Left lung (tissue), 10 donors: ENCODE results near the gene LENEP. TPM values are rescaled to one million over a fixed set of nuclear protein-coding genes. Genes with fewer than 3 reads are reported as not detected.
"Not testable (repeated sequence)": the region's sequence is repeated elsewhere in the genome, so short reads cannot be mapped to it uniquely, and the experiment has no call there.

ENCODE experiments used
- ATAC-seq: fragments of 200-7000 bp; cut with Tn5 transposase; one replicate; pipeline ENCODE4 v1.9.1; 2020; ENCODE audit warnings: moderate library complexity
- DNase-seq, 4 donors: peaks; one replicate each; pipeline ENCODE4 v3.0.0-alpha.2; 2013 to 2020
- H3K27ac ChIP-seq, 2 donors: fragments of 200-600 bp; sonication (generic) in 1 of 2; one replicate each; pipeline versions ENCODE4 v1.5.0 to v1.8.0; 2020 to 2021
- H3K27me3 ChIP-seq, 2 donors: fragments of 200-600 bp; sonication (generic) in 1 of 2; one replicate each; pipeline versions ENCODE4 v1.5.0 to v1.8.0; 2020 to 2021
- H3K36me3 ChIP-seq, 2 donors: fragments of 200-600 bp; sonication (generic) in 1 of 2; one replicate each; pipeline versions ENCODE4 v1.5.0 to v1.8.0; 2020 to 2021
- H3K4me1 ChIP-seq, 2 donors: fragments of 200-600 bp; one replicate each; pipeline ENCODE4 v1.8.0; 2021
- H3K4me3 ChIP-seq, 2 donors: fragments of 200-600 bp; sonication (generic) in 1 of 2; one replicate each; pipeline versions ENCODE4 v1.5.0 to v1.8.0; 2020 to 2021; ENCODE audit warnings: mild to moderate bottlenecking in 1 of 2
- H3K9me3 ChIP-seq, 2 donors: fragments of 200-600 bp; sonication (generic) in 1 of 2; one replicate each; pipeline versions ENCODE4 v1.5.0 to v1.8.0; 2020 to 2021
- CTCF ChIP-seq, 2 donors: fragments of 200-600 bp; sonication (generic) in 1 of 2; IDR thresholded peaks; one replicate each; pipeline versions ENCODE4 v1.5.0 to v1.8.0; 2021; ENCODE audit warnings: antibody characterized with exemption in 2 of 2
- intact Hi-C, 2 donors: fragments of 100-400 bp; cut with DNase I; formaldehyde crosslinking; loops; one replicate each; pipeline versions ENCODE4 v1.11.2 to v1.14.2; 2022
- polyA plus RNA-seq, 6 donors: library from polyadenylated mRNA; unstranded; fragments of 120-200 nt; gene quantifications; one replicate each; pipeline ENCODE4 v1.2.1, GENCODE V29; 2013; ENCODE audit not compliant: insufficient read length in 6 of 6
- total RNA-seq, 2 donors: library from RNA; stranded (reverse); fragmentation: NEBNext Ultra II Directional; extraction: Animal tissue kit (Norgen Biotek cat#: 25700); gene quantifications; one replicate each; pipeline ENCODE4 v1.2.1, GENCODE V29; 2021
- donor health status: DM: no; HTN: yes; CAD: no.
- donor health status: DM: no; HTN: no; CAD: no.

LENEP gene
- total and polyA plus RNA-seq, 8 donors, result 0.52 to 1.8 (median 0.81) TPM; not detected in 1

GRCh38 chr1:154983776-154984466 is 9.5 kb upstream of the LENEP start:
- no peaks in the 10 kb centered on the region for H3K9me3 ChIP-seq
- intact Hi-C loops, result no loop called here
- ATAC-seq (no peak), DNase-seq (no peak)
- H3K27me3 ChIP-seq, result no peaks in the 10 kb centered on the region
- TF ChIP-seq CTCF (IDR thresholded peaks at IDR 0.05), result no peak
- peak overlapping the region; percentile 53 to 59 for H3K4me3 ChIP-seq
- H3K4me1 ChIP-seq, result peaks cover 0 to 34% of the 10 kb centered on the region in 2 donors
- peaks cover 0 to 22% of the 10 kb centered on the region in 2 donors for H3K36me3 ChIP-seq
- peak overlapping the region; percentile 59 to 71 for H3K27ac ChIP-seq

DNA sequence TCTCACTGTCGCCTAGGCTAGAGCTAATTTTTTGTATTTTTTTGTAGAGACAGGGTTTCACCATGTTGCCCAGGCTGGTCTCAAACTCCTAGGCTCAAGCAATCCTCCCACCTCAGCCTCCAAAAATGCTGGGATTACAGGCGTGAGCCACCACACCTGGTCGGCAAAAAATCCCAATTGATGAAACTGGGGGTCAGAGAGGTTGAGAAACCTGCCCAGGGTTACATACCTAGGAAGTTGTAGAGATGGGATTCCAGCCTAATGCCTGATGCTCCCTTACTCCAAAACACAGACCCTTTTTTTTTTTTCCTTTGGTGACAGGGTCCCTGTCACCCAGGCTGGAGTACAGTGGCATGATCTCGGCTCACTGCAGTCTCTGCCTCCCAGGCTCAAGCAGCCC is 6.7 kb upstream of the LENEP start:
- H3K9me3 ChIP-seq, ATAC-seq, H3K27ac ChIP-seq, intact Hi-C loops, H3K4me3 ChIP-seq, DNase-seq, H3K27me3 ChIP-seq: not testable (repeated sequence)
- Histone ChIP-seq H3K4me1 (peaks cover 0 to 34% of the 10 kb centered on the region in 2 donors), H3K36me3 (peaks cover 0 to 49% of the 10 kb centered on the region in 2 donors)

DNA sequence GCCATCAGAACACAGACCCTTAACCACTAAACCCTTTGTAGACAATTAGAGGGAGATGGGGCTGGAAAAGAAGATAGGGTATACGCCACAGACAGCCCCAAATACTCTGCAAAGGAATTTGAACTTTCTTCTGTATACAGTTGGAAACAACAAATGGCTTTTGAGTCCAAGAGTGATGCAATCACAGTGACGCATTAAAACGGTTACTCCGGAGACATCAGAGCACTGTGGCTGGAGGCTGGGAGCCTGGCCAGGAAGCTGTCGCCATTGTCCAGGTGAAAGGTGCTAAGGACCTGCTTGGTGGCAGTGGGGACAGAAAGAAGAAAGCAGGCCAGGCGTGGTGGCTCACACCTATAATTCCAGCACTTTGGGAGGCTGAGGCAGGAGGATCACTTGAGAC is 6.1 kb upstream of the LENEP start:
- no peak overlapping the region for H3K4me3 ChIP-seq
- no peaks in the 10 kb centered on the region for H3K27me3 ChIP-seq
- H3K27ac ChIP-seq, result no peak overlapping the region
- H3K9me3 ChIP-seq, result no peaks in the 10 kb centered on the region
- TF ChIP-seq CTCF (IDR thresholded peaks at IDR 0.05), result no peak
- ATAC-seq (no peak), DNase-seq (no peak)
- intact Hi-C loops, result no loop called here
- peaks cover 0 to 30% of the 10 kb centered on the region in 2 donors for H3K4me1 ChIP-seq
- H3K36me3 ChIP-seq, result peaks cover 0 to 51% of the 10 kb centered on the region in 2 donors

DNA sequence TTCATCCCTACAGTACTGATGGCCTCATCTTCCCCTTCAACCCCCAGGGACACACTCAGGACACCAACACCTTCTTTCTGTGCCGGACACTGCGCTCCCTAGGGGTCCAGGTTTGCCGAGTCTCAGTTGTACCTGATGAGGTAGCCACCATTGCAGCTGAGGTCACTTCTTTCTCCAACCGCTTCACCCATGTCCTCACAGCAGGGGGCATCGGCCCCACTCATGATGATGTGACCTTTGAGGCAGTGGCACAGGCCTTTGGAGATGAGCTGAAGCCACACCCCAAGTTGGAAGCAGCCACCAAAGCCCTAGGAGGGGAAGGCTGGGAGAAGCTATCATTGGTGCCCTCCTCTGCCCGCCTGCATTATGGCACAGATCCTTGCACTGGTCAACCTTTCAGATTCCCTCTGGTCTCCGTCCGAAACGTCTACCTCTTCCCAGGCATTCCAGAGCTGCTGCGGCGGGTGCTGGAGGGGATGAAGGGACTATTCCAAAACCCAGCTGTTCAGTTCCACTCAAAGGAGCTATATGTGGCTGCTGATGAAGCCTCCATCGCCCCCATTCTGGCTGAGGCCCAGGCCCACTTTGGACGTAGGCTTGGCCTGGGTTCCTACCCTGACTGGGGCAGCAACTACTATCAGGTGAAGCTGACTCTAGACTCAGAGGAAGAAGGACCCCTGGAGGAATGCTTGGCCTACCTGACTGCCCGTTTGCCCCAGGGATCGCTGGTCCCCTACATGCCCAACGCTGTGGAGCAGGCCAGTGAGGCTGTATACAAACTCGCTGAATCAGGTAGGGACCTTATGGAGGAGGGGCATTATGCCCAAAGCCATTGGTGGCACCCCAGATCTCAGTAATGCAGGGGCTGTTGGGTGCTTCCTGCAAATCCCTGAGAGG is 5.1 kb upstream of the LENEP start:
- TF ChIP-seq CTCF (IDR thresholded peaks at IDR 0.05), result no peak
- DNase-seq, result no peak
- intact Hi-C loops, result no loop called here

DNA sequence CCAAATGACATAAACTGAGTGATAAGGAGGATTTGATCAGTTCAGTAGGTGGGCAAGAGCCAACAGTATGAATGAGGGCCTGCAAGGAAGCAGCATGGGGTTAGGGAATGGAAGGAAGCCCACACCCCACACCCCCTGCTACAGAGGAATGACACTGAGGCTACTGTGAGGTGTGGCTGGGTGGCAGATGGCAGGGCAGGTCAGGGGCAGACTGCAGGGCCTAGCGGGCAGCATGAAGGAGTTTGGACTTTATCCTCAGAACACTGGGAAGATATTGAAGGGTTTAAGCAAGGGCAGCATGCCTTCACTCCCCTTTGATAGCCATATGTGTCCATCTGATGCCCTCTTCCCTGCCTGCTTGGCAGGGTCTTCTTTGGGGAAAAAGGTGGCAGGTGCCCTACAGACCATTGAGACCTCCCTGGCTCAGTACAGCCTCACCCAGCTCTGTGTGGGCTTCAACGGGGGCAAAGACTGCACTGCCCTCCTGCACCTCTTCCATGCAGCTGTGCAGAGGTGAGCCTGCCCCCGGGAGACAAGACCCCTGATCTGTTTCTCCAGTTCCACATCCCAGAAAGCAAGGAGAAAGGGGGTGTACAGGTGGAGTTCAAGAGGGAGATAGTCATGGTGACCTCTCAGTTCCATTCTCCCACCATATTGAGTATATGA is 4.1 kb upstream of the LENEP start:
- Histone ChIP-seq H3K9me3 (no peaks in the 10 kb centered on the region), H3K36me3 (peaks cover 0 to 51% of the 10 kb centered on the region in 2 donors), H3K27ac (no peak overlapping the region), H3K4me3 (no peak overlapping the region), H3K4me1 (peaks cover 0 to 17% of the 10 kb centered on the region in 2 donors), H3K27me3 (no peaks in the 10 kb centered on the region)
- intact Hi-C loops, result no loop called here
- ATAC-seq (no peak), DNase-seq (no peak)
- TF ChIP-seq CTCF (IDR thresholded peaks at IDR 0.05), result no peak

More for the DNA sequence above, 5.1 kb upstream of the LENEP start:
- H3K4me3 ChIP-seq, result no peak overlapping the region
- H3K27ac ChIP-seq, result no peak overlapping the region
- ATAC-seq, result no peak
- peaks cover 0 to 26% of the 10 kb centered on the region in 2 donors for H3K4me1 ChIP-seq
- no peaks in the 10 kb centered on the region for H3K9me3 ChIP-seq
- no peaks in the 10 kb centered on the region for H3K27me3 ChIP-seq
- H3K36me3 ChIP-seq, result peaks cover 0 to 51% of the 10 kb centered on the region in 2 donors
